GM18505 (cell line): ENCODE measurements around the gene ZNRF3.
"Not testable (repeated sequence)": the region's sequence is repeated elsewhere in the genome, so short reads cannot be mapped to it uniquely, and the experiment has no call there.

Experiments
- ATAC-seq: cut with Tn5 transposase; IDR thresholded peaks from one replicate; pipeline ENCODE4 v1.9.1; 2021; ENCODE audit not compliant: unreplicated experiment
- POLR2A ChIP-seq: IDR thresholded peaks from 4 replicates; pipeline ENCODE4 v1.6.1; 2011; ENCODE audit warnings: borderline replicate concordance; ENCODE audit not compliant: insufficient read depth, insufficient read length; ENCODE audit errors: extremely low read depth

The ZNRF3 gene

GRCh38 chr22:29074276-29074772, 191.0 kb downstream of the ZNRF3 start:
- TF ChIP-seq POLR2A: no peak
- ATAC-seq: no peak

GRCh38 chr22:29078036-29078868, 194.9 kb downstream of the ZNRF3 start:
- no peak for ATAC-seq
- TF ChIP-seq POLR2A: no peak

- no peak for ATAC-seq
- no peak for TF ChIP-seq POLR2A
Measured at GRCh38 chr22:29078869-29079207, 195.5 kb downstream of the ZNRF3 start.

- no peak for TF ChIP-seq POLR2A
- ATAC-seq: no peak
Measured at GRCh38 chr22:29079218-29079901, 196.0 kb downstream of the ZNRF3 start.

- TF ChIP-seq POLR2A: no peak
- ATAC-seq: no peak
Measured at GRCh38 chr22:29080106-29080975, 197.0 kb downstream of the ZNRF3 start.

GRCh38 chr22:29081517-29082236, 198.3 kb downstream of the ZNRF3 start:
- TF ChIP-seq POLR2A: no peak
- no peak for ATAC-seq

- no peak for TF ChIP-seq POLR2A
- no peak for ATAC-seq
Measured at GRCh38 chr22:29082826-29083545, 199.6 kb downstream of the ZNRF3 start.

- not testable (repeated sequence) for ATAC-seq
Measured at GRCh38 chr22:29083576-29083932, 200.2 kb downstream of the ZNRF3 start.

- TF ChIP-seq POLR2A: no peak
- ATAC-seq: no peak
Measured at GRCh38 chr22:29083933-29084591, 200.7 kb downstream of the ZNRF3 start.

GRCh38 chr22:29087012-29087411, 203.6 kb downstream of the ZNRF3 start:
- no peak for ATAC-seq
- no peak for TF ChIP-seq POLR2A

GRCh38 chr22:29088809-29089208, 205.4 kb downstream of the ZNRF3 start:
- TF ChIP-seq POLR2A: no peak
- no peak for ATAC-seq

- no peak for TF ChIP-seq POLR2A
- no peak for ATAC-seq
Measured at GRCh38 chr22:29089507-29089906, 206.1 kb downstream of the ZNRF3 start.
